ENCODE results near the gene SLC22A31.

DNA sequence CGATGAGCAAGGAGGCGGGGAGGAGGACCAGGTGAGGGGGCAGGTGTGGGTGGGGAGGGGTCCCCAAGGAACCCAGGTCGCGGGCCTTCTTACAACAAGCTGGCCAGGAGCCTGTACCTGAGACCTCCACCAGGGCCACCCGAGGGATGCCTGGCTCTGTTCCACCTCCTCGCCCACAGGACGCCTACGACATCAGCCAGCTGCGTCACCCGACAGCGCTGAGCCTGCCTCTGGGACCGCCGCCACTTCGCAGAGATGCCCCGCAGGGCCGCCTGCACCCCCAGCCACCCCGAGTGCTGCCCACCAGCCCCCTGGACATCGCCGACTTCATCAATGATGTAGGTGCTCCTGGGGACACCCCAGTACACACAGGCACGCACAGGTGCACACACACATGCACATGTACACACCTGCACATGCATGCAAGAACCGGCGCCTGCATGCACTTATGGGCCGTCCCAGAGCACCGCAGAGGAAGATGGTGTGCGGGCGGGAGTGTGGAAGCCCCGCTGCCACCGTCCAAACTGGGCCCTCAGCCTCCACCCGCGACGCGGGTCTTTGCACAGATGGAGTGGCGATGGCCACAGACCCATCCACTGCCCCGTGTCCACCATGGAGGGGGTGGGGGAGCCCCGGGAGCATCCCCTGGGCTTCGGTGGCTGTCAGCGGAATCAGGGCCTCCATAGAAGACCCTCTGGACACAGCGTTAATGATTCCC is 6.6 kb downstream of the SLC22A31 start:
- TF ChIP-seq TAF1 (IDR thresholded peaks at IDR 0.05; ENCODE audit: borderline replicate concordance, insufficient read depth, low read length) (no peak), FOXP2 (optimal IDR thresholded peaks at IDR 0.05; ENCODE audit: borderline replicate concordance, extremely low read depth, extremely low read length, insufficient read depth) (no peak), POLR2AphosphoS5 (IDR thresholded peaks at IDR 0.05; ENCODE audit: low read depth, low read length) (no peak)
- TF ChIP-seq, protein P1, sequence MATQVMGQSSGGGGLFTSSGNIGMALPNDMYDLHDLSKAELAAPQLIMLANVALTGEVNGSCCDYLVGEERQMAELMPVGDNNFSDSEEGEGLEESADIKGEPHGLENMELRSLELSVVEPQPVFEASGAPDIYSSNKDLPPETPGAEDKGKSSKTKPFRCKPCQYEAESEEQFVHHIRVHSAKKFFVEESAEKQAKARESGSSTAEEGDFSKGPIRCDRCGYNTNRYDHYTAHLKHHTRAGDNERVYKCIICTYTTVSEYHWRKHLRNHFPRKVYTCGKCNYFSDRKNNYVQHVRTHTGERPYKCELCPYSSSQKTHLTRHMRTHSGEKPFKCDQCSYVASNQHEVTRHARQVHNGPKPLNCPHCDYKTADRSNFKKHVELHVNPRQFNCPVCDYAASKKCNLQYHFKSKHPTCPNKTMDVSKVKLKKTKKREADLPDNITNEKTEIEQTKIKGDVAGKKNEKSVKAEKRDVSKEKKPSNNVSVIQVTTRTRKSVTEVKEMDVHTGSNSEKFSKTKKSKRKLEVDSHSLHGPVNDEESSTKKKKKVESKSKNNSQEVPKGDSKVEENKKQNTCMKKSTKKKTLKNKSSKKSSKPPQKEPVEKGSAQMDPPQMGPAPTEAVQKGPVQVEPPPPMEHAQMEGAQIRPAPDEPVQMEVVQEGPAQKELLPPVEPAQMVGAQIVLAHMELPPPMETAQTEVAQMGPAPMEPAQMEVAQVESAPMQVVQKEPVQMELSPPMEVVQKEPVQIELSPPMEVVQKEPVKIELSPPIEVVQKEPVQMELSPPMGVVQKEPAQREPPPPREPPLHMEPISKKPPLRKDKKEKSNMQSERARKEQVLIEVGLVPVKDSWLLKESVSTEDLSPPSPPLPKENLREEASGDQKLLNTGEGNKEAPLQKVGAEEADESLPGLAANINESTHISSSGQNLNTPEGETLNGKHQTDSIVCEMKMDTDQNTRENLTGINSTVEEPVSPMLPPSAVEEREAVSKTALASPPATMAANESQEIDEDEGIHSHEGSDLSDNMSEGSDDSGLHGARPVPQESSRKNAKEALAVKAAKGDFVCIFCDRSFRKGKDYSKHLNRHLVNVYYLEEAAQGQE (IDR thresholded peaks at IDR 0.05; ENCODE audit: insufficient read depth in 1 of 2, low read depth in 2 of 2, low read length in 2 of 2): no peak

Data from PFSK-1 (cell line).